PC-3 (cell line): Measurements from ENCODE around the gene SFI1.

Source experiments
- CTCF ChIP-seq: fragments of 300-600 bp; sonication (generic); conservative IDR thresholded peaks from 2 replicates; pipeline ENCODE4 v1.5.1; 2017; ENCODE audit warnings: antibody characterized with exemption, low read depth, mild to moderate bottlenecking, low read length
- EZH2 ChIP-seq: fragments of 300-600 bp; sonication (generic); IDR thresholded peaks from one replicate; pipeline ENCODE4 v1.6.1; 2017; ENCODE audit warnings: antibody characterized with exemption, mild to moderate bottlenecking, low read length; ENCODE audit not compliant: unreplicated experiment
- EZH2phosphoT487 ChIP-seq: fragments of 300-600 bp; sonication (generic); IDR thresholded peaks from 2 replicates; pipeline ENCODE4 v1.6.1; 2018; ENCODE audit warnings: mild to moderate bottlenecking, antibody characterized with exemption, low read length, borderline replicate concordance

- TF ChIP-seq CTCF = no peak
- no peak for TF ChIP-seq EZH2phosphoT487
- TF ChIP-seq EZH2 = no peak
These were observed 5.8 kb upstream of the SFI1 start for GRCh38 chr22:31490496-31490925.
